K562 (cell line): ENCODE measurements around the gene PRPF6.

ENCODE experiments used
- EP300 ChIP-seq: IDR thresholded peaks from 2 replicates; pipeline ENCODE4 v1.6.1; 2012; ENCODE audit warnings: low read length, improper control_type of control experiment
- FOXM1 ChIP-seq, 2 experiments: fragments of 450-650 bp in 1 of 2; sonication (generic) in 1 of 2; formaldehyde crosslinking in 1 of 2; IDR thresholded peaks; 2 replicates each; pipeline versions ENCODE4 v1.6.1 to v1.9.0; 2017 to 2022; ENCODE audit warnings: low read depth in 2 of 2, mild to moderate bottlenecking in 2 of 2, missing genetic modification reagents in 1 of 2, moderate library complexity in 1 of 2
- RBM34 ChIP-seq: fragments of 200-400 bp; formaldehyde crosslinking; IDR thresholded peaks from 2 replicates; pipeline ENCODE4 v1.6.1; 2018; ENCODE audit warnings: low read length, borderline replicate concordance; ENCODE audit not compliant: insufficient read depth
- STAG1 ChIP-seq: sonication (generic); formaldehyde crosslinking; IDR thresholded peaks from 2 replicates; pipeline ENCODE4 v1.5.0; 2020; ENCODE audit warnings: missing genetic modification reagents, borderline replicate concordance
- ZNF175 ChIP-seq: fragments of 200-800 bp; sonication (Bioruptor generic); IDR thresholded peaks from 2 replicates; pipeline ENCODE4 v1.6.1; 2016; ENCODE audit warnings: low read depth, mild to moderate bottlenecking, missing genetic modification characterization, missing compliant biosample characterization
- ZNF184 ChIP-seq: sonication (generic); formaldehyde crosslinking; IDR thresholded peaks from 2 replicates; pipeline ENCODE4 v1.5.0; 2020; ENCODE audit warnings: missing genetic modification reagents
- ZNF274 ChIP-seq: IDR thresholded peaks from 2 replicates; pipeline ENCODE4 v1.6.1; 2011; ENCODE audit warnings: low read depth, mild to moderate bottlenecking, low read length, moderate library complexity, borderline replicate concordance
- TF ChIP-seq, protein P1 (sequence below), 2 experiments: fragments of 450-650 bp in 1 of 2; sonication (generic) in 1 of 2; formaldehyde crosslinking in 1 of 2; IDR thresholded peaks in 1 of 2; conservative IDR thresholded peaks in 1 of 2; 2 replicates each; pipeline versions ENCODE4 v1.6.1 to v1.8.1; 2016 to 2023; ENCODE audit warnings: mild to moderate bottlenecking in 2 of 2, moderate library complexity in 2 of 2, inconsistent platforms in 1 of 2, missing genetic modification reagents in 1 of 2
- TF ChIP-seq, protein P2 (sequence below), 3 experiments: IDR thresholded peaks in 2 of 3; conservative IDR thresholded peaks in 1 of 3; 2 replicates each; pipeline ENCODE4 v1.5.1; 2011 to 2012; ENCODE audit warnings: low read length in 3 of 3, mild to moderate bottlenecking in 3 of 3, control low read depth in 2 of 3, improper control_type of control experiment in 1 of 3, inconsistent platforms in 1 of 3, low read depth in 1 of 3, mixed read lengths in 1 of 3, moderate library complexity in 1 of 3; ENCODE audit not compliant: insufficient read depth in 2 of 3
- TF ChIP-seq, protein P3 (sequence below), 2 experiments: fragments of 450-650 bp; formaldehyde crosslinking in 1 of 2; IDR thresholded peaks; 2 replicates each; pipeline versions ENCODE4 v1.4.0 to v1.6.1; 2014 to 2020; ENCODE audit warnings: mild to moderate bottlenecking in 2 of 2, borderline replicate concordance in 1 of 2, low read depth in 1 of 2
- TF ChIP-seq, protein P4 (sequence below): sonication (generic); formaldehyde crosslinking; IDR thresholded peaks from 2 replicates; pipeline ENCODE4 v1.8.1; 2023; ENCODE audit warnings: mild to moderate bottlenecking, missing genetic modification reagents
- TF ChIP-seq, protein P5 (sequence below): fragments of 450-650 bp; IDR thresholded peaks from 2 replicates; pipeline ENCODE4 v1.6.1; 2016
- TF ChIP-seq, protein P6 (sequence below): sonication (generic); formaldehyde crosslinking; IDR thresholded peaks from 2 replicates; pipeline ENCODE4 v1.8.0; 2022; ENCODE audit warnings: missing genetic modification reagents, mild to moderate bottlenecking, moderate library complexity, borderline replicate concordance

DNA sequence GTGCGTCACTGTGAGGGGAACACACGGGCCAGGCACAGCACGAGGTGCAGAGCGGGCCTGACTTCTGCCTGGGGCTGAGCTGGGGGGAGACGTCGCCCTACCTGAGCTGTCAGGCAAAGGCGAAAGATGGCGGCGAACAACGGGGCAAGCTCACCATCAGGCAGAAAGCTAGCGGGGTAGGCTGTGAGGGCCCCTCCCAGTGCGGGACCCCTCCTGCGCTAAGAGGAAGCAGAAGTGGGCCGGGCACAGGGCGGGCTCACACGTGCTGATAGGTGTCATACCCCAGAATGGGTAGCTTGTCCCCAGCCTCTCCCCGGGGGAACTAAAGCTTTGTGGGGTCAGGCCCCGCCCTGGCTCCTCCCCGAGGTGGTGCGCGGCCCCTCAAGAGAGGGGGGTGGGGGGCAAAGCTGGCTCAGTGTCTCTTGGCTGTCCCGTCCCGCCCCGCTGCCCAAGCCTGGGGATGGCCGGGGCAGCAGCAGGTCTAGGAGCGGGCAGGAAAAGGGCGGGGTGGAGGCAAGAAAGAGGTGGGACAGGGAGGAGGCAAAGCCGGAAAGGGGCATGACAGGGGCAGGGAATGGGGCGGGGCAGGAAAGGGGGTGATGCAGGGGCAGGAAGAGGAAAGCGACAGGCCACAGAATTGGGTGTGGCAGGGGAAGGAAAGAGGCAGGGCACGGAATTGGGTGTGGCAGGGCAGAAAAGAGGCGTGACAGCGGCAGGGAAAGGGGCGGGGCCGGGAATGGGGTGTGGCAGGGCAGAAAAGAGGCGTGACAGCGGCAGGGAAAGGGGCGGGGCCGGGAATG is 39.5 kb upstream of the PRPF6 start:
- TF ChIP-seq RBM34 (no peak), ZNF175 (CRISPR knock-in tag) (no peak), FOXM1 (IDR thresholded peaks at IDR 0.05; ENCODE audit: low read depth) (no peak), FOXM1 (CRISPR knock-in tag; IDR thresholded peaks at IDR 0.05; ENCODE audit: low read depth) (no peak), ZNF184 (CRISPR knock-in tag) (no peak), EP300 (no peak), ZNF274 (no peak), STAG1 (no peak)
- TF ChIP-seq, protein P1, sequence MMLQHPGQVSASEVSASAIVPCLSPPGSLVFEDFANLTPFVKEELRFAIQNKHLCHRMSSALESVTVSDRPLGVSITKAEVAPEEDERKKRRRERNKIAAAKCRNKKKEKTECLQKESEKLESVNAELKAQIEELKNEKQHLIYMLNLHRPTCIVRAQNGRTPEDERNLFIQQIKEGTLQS (IDR thresholded peaks at IDR 0.05), result no peak
- TF ChIP-seq, protein P1 (CRISPR knock-in tag; conservative IDR thresholded peaks at IDR 0.05), result no peak
- TF ChIP-seq, protein P2, sequence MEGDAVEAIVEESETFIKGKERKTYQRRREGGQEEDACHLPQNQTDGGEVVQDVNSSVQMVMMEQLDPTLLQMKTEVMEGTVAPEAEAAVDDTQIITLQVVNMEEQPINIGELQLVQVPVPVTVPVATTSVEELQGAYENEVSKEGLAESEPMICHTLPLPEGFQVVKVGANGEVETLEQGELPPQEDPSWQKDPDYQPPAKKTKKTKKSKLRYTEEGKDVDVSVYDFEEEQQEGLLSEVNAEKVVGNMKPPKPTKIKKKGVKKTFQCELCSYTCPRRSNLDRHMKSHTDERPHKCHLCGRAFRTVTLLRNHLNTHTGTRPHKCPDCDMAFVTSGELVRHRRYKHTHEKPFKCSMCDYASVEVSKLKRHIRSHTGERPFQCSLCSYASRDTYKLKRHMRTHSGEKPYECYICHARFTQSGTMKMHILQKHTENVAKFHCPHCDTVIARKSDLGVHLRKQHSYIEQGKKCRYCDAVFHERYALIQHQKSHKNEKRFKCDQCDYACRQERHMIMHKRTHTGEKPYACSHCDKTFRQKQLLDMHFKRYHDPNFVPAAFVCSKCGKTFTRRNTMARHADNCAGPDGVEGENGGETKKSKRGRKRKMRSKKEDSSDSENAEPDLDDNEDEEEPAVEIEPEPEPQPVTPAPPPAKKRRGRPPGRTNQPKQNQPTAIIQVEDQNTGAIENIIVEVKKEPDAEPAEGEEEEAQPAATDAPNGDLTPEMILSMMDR (IDR thresholded peaks at IDR 0.05 in 2 of 3, conservative IDR thresholded peaks at IDR 0.05 in 1 of 3; ENCODE audit: insufficient read depth in 2 of 3, low read depth in 1 of 3, low read length in 3 of 3), result no peak
- TF ChIP-seq, protein P3, sequence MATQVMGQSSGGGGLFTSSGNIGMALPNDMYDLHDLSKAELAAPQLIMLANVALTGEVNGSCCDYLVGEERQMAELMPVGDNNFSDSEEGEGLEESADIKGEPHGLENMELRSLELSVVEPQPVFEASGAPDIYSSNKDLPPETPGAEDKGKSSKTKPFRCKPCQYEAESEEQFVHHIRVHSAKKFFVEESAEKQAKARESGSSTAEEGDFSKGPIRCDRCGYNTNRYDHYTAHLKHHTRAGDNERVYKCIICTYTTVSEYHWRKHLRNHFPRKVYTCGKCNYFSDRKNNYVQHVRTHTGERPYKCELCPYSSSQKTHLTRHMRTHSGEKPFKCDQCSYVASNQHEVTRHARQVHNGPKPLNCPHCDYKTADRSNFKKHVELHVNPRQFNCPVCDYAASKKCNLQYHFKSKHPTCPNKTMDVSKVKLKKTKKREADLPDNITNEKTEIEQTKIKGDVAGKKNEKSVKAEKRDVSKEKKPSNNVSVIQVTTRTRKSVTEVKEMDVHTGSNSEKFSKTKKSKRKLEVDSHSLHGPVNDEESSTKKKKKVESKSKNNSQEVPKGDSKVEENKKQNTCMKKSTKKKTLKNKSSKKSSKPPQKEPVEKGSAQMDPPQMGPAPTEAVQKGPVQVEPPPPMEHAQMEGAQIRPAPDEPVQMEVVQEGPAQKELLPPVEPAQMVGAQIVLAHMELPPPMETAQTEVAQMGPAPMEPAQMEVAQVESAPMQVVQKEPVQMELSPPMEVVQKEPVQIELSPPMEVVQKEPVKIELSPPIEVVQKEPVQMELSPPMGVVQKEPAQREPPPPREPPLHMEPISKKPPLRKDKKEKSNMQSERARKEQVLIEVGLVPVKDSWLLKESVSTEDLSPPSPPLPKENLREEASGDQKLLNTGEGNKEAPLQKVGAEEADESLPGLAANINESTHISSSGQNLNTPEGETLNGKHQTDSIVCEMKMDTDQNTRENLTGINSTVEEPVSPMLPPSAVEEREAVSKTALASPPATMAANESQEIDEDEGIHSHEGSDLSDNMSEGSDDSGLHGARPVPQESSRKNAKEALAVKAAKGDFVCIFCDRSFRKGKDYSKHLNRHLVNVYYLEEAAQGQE (IDR thresholded peaks at IDR 0.05; ENCODE audit: borderline replicate concordance), result no peak
- TF ChIP-seq, protein P3 (CRISPR knock-in tag; IDR thresholded peaks at IDR 0.05; ENCODE audit: low read depth), result no peak
- TF ChIP-seq, protein P4, sequence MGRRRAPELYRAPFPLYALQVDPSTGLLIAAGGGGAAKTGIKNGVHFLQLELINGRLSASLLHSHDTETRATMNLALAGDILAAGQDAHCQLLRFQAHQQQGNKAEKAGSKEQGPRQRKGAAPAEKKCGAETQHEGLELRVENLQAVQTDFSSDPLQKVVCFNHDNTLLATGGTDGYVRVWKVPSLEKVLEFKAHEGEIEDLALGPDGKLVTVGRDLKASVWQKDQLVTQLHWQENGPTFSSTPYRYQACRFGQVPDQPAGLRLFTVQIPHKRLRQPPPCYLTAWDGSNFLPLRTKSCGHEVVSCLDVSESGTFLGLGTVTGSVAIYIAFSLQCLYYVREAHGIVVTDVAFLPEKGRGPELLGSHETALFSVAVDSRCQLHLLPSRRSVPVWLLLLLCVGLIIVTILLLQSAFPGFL (CRISPR knock-in tag), result no peak
- TF ChIP-seq, protein P5, sequence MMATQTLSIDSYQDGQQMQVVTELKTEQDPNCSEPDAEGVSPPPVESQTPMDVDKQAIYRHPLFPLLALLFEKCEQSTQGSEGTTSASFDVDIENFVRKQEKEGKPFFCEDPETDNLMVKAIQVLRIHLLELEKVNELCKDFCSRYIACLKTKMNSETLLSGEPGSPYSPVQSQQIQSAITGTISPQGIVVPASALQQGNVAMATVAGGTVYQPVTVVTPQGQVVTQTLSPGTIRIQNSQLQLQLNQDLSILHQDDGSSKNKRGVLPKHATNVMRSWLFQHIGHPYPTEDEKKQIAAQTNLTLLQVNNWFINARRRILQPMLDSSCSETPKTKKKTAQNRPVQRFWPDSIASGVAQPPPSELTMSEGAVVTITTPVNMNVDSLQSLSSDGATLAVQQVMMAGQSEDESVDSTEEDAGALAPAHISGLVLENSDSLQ, result peak; percentile 68
- TF ChIP-seq, protein P6, sequence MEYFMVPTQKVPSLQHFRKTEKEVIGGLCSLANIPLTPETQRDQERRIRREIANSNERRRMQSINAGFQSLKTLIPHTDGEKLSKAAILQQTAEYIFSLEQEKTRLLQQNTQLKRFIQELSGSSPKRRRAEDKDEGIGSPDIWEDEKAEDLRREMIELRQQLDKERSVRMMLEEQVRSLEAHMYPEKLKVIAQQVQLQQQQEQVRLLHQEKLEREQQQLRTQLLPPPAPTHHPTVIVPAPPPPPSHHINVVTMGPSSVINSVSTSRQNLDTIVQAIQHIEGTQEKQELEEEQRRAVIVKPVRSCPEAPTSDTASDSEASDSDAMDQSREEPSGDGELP, result no peak
